H9 (cell line): Measurements from ENCODE around the gene DCAF6. TPM values are rescaled to one million over a fixed set of nuclear protein-coding genes. Genes with fewer than 3 reads are reported as not detected.

Experiments
- DNase-seq: peaks from one replicate; pipeline ENCODE4 v3.0.0-alpha.2; 2017
- H2AFZ ChIP-seq: one replicate; pipeline ENCODE4 v1.6.1; 2013; ENCODE audit warnings: mild to moderate bottlenecking, low read length, control low read depth, moderate library complexity
- H2AK5ac ChIP-seq: 2 replicates; pipeline ENCODE4 v1.6.1; 2013; ENCODE audit warnings: low read length, control low read depth, mixed read lengths; ENCODE audit not compliant: insufficient read length
- H2BK120ac ChIP-seq: one replicate; pipeline ENCODE4 v1.6.1; 2013; ENCODE audit warnings: low read depth, mild to moderate bottlenecking, low read length, control low read depth, inconsistent platforms; ENCODE audit not compliant: poor library complexity, severe bottlenecking
- H2BK12ac ChIP-seq: 2 replicates; pipeline ENCODE4 v1.6.1; 2013; ENCODE audit warnings: low read length, control low read depth, mixed read lengths, low read depth; ENCODE audit not compliant: insufficient read length
- H2BK15ac ChIP-seq: 2 replicates; pipeline ENCODE4 v1.6.1; 2013; ENCODE audit warnings: low read depth, low read length, control low read depth
- H2BK20ac ChIP-seq: one replicate; pipeline ENCODE4 v1.6.1; 2013; ENCODE audit warnings: low read depth, mild to moderate bottlenecking, low read length, control low read depth, inconsistent platforms; ENCODE audit not compliant: poor library complexity, severe bottlenecking
- H2BK5ac ChIP-seq: 2 replicates; pipeline ENCODE4 v1.6.1; 2013; ENCODE audit warnings: low read length, control low read depth, mixed read lengths; ENCODE audit not compliant: insufficient read length
- H3K14ac ChIP-seq: 2 replicates; pipeline ENCODE4 v1.6.1; 2013; ENCODE audit warnings: low read length, control low read depth; ENCODE audit not compliant: insufficient read depth
- H3K18ac ChIP-seq: 2 replicates; pipeline ENCODE4 v1.6.1; 2013; ENCODE audit warnings: low read depth, mild to moderate bottlenecking, mixed read lengths, low read length, control low read depth; ENCODE audit not compliant: insufficient read length
- H3K23ac ChIP-seq: 2 replicates; pipeline ENCODE4 v1.6.1; 2013; ENCODE audit warnings: low read length, control low read depth, mixed read lengths, low read depth; ENCODE audit not compliant: insufficient read length
- H3K23me2 ChIP-seq: 2 replicates; pipeline ENCODE4 v1.6.1; 2013; ENCODE audit warnings: low read depth, mild to moderate bottlenecking, mixed read lengths, low read length, control low read depth; ENCODE audit not compliant: insufficient read length, poor library complexity, severe bottlenecking
- H3K27ac ChIP-seq: 2 replicates; pipeline ENCODE4 v1.5.1; 2013; ENCODE audit warnings: low read length, control low read depth, mixed read lengths, low read depth; ENCODE audit not compliant: insufficient read length
- H3K27me3 ChIP-seq: 2 replicates; pipeline ENCODE4 v1.6.1; 2013; ENCODE audit warnings: low read length, control low read depth, inconsistent platforms; ENCODE audit not compliant: insufficient read depth
- H3K4ac ChIP-seq: 2 replicates; pipeline ENCODE4 v1.6.1; 2013; ENCODE audit warnings: low read depth, mild to moderate bottlenecking, control low read depth, inconsistent platforms, low read length, moderate library complexity
- H3K4me1 ChIP-seq: 2 replicates; pipeline ENCODE4 v1.6.1; 2013; ENCODE audit warnings: low read length, control low read depth, inconsistent platforms; ENCODE audit not compliant: insufficient read depth
- H3K4me2 ChIP-seq: 2 replicates; pipeline ENCODE4 v1.6.1; 2013; ENCODE audit warnings: low read length, control low read depth, mixed read lengths; ENCODE audit not compliant: insufficient read length, insufficient read depth
- H3K56ac ChIP-seq: 2 replicates; pipeline ENCODE4 v1.6.1; 2013; ENCODE audit warnings: low read depth, mild to moderate bottlenecking, mixed read lengths, low read length, control low read depth; ENCODE audit not compliant: insufficient read length
- H3K79me1 ChIP-seq: 2 replicates; pipeline ENCODE4 v1.6.1; 2013; ENCODE audit warnings: low read depth, mild to moderate bottlenecking, moderate library complexity, low read length, control low read depth, inconsistent platforms; ENCODE audit not compliant: insufficient read depth, poor library complexity, severe bottlenecking
- H3K79me2 ChIP-seq: 2 replicates; pipeline ENCODE4 v1.6.1; 2013; ENCODE audit warnings: low read length, control low read depth, inconsistent platforms; ENCODE audit not compliant: insufficient read depth
- H3K9ac ChIP-seq: 2 replicates; pipeline ENCODE4 v1.6.1; 2013; ENCODE audit warnings: low read length, control low read depth, mixed read lengths; ENCODE audit not compliant: insufficient read length; ENCODE audit errors: extremely low read depth
- H3K9me3 ChIP-seq: one replicate; pipeline ENCODE4 v1.6.1; 2013; ENCODE audit warnings: low read depth, low read length, inconsistent platforms; ENCODE audit not compliant: control insufficient read depth
- H3T11ph ChIP-seq: one replicate; pipeline ENCODE4 v1.6.1; 2013; ENCODE audit warnings: mild to moderate bottlenecking, low read length, control low read depth, inconsistent platforms
- H4K20me1 ChIP-seq: one replicate; pipeline ENCODE4 v1.6.1; 2013; ENCODE audit not compliant: control insufficient read depth, insufficient read length, insufficient read depth
- H4K5ac ChIP-seq: 2 replicates; pipeline ENCODE4 v1.6.1; 2013; ENCODE audit warnings: low read depth, mild to moderate bottlenecking, mixed read lengths, low read length, control low read depth; ENCODE audit not compliant: insufficient read length
- H4K8ac ChIP-seq: replicated peaks from 2 replicates; pipeline ENCODE4 v1.6.1; 2013; ENCODE audit warnings: low read length, control low read depth, mixed read lengths, low read depth; ENCODE audit not compliant: insufficient read length
- H4K91ac ChIP-seq: 2 replicates; pipeline ENCODE4 v1.6.1; 2013; ENCODE audit warnings: low read depth, mild to moderate bottlenecking, moderate library complexity, mixed read lengths, low read length, control low read depth; ENCODE audit not compliant: insufficient read length
- H3K27ac Mint-ChIP-seq, 3 experiments: 2 replicates in 2 of 3; 3 replicates in 1 of 3; pipeline ENCODE4 v1.8.0; 2020 to 2021; ENCODE audit warnings: mixed read lengths in 3 of 3, mild to moderate bottlenecking in 1 of 3, moderate library complexity in 1 of 3
- H3K27me3 Mint-ChIP-seq: 2 replicates; pipeline ENCODE4 v1.8.0; 2021; ENCODE audit warnings: low read depth, mild to moderate bottlenecking, moderate library complexity, mixed read lengths
- H3K36me3 Mint-ChIP-seq, 3 experiments: 2 replicates in 2 of 3; 3 replicates in 1 of 3; pipeline ENCODE4 v1.8.0; 2020 to 2021; ENCODE audit warnings: low read depth in 3 of 3, mixed read lengths in 3 of 3; ENCODE audit not compliant: insufficient read depth in 1 of 3
- H3K4me1 Mint-ChIP-seq, 2 experiments: 2 replicates each; pipeline ENCODE4 v1.8.0; 2020; ENCODE audit warnings: mixed read lengths in 2 of 2
- H3K4me3 Mint-ChIP-seq, 2 experiments: 2 replicates in 1 of 2; 3 replicates in 1 of 2; pipeline ENCODE4 v1.8.0; 2020 to 2021; ENCODE audit warnings: mild to moderate bottlenecking in 2 of 2, mixed read lengths in 2 of 2, moderate library complexity in 1 of 2
- H3K9me3 Mint-ChIP-seq, 2 experiments: 2 replicates in 1 of 2; 3 replicates in 1 of 2; pipeline ENCODE4 v1.8.0; 2020; ENCODE audit warnings: mild to moderate bottlenecking in 2 of 2, mixed read lengths in 2 of 2, moderate library complexity in 1 of 2
- WGBS: extraction: QIAGEN DNeasy Blood & Tissue Kit; methylation state at CpG from one replicate; pipeline ENCODE4 v1.1.7; 2013; ENCODE audit warnings: missing lambda C conversion rate, low lambda C conversion rate, mixed read lengths; ENCODE audit not compliant: insufficient read length; ENCODE audit errors: extremely low coverage; 5-methylcytosine and 5-hydroxymethylcytosine counted together
- total RNA-seq: library from RNA; stranded (reverse); gene quantifications from 2 replicates; pipeline ENCODE4 v1.2.1, GENCODE V29; 2021
- TF ChIP-seq, protein P1 (sequence below): fragments of 200-600 bp; sonication (generic); conservative IDR thresholded peaks from 3 replicates; pipeline ENCODE4 v1.8.0; 2021; ENCODE audit warnings: antibody characterized with exemption, mild to moderate bottlenecking

The DCAF6 gene
- total RNA-seq, 1 experiment from 2014 or later, result 16.0 TPM

DNA sequence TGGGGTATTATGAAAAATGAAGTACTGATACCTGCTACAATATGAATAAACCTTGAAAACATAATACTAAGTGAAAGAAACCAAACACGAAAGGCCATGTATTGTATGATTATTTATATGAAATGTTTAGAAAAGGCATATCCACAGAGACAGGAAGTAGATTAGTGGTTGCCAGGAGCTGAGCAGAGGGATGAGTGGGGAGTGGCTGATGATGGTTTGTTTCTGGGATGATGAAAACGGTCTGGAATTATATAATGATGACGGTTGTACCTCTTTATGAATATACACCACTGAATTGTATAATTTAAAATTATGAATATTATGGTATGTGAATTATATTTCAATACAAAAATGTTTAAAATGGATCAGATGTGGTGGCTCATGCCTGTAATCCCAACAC, 64.2 kb downstream of the DCAF6 start:
- Histone ChIP-seq H3K18ac (no peak overlapping the region), H3K9me3 (no peaks in the 10 kb centered on the region), H3K79me2 (no peaks in the 10 kb centered on the region)

More for the DNA sequence above, 64.2 kb downstream of the DCAF6 start:
- Histone ChIP-seq H2BK15ac (no peak overlapping the region), H2BK120ac (no peak overlapping the region), H3K23me2 (no peaks in the 10 kb centered on the region), H4K8ac (no peak overlapping the region), H3K56ac (no peak overlapping the region), H3K4me2 (no peak overlapping the region), H4K91ac (no peak overlapping the region), H3T11ph (no peak overlapping the region), H2BK5ac (no peak overlapping the region), H3K4me1 (peaks cover 2% of the 10 kb centered on the region; the same call in 1 of the 2 replicates), H3K14ac (no peak overlapping the region), H3K27ac (no peak overlapping the region), H3K23ac (no peak overlapping the region), H4K20me1 (no peaks in the 10 kb centered on the region), H2AK5ac (no peak overlapping the region), H3K9ac (no peak overlapping the region), H3K4ac (no peak overlapping the region), H3K27me3 (no peaks in the 10 kb centered on the region), H2AFZ (no peak overlapping the region), H2BK12ac (no peak overlapping the region), H4K5ac (no peak overlapping the region), H3K79me1 (no peaks in the 10 kb centered on the region), H2BK20ac (no peak overlapping the region)
- no peak for DNase-seq
- no CpG with 5 or more reads among the region's 3 CpGs for WGBS
- peaks cover 0 to 11% (median 8%) of the 10 kb centered on the region in 3 experiments; a peak in 4 of 7 replicates for H3K36me3 Mint-ChIP-seq
- TF ChIP-seq, protein P1, sequence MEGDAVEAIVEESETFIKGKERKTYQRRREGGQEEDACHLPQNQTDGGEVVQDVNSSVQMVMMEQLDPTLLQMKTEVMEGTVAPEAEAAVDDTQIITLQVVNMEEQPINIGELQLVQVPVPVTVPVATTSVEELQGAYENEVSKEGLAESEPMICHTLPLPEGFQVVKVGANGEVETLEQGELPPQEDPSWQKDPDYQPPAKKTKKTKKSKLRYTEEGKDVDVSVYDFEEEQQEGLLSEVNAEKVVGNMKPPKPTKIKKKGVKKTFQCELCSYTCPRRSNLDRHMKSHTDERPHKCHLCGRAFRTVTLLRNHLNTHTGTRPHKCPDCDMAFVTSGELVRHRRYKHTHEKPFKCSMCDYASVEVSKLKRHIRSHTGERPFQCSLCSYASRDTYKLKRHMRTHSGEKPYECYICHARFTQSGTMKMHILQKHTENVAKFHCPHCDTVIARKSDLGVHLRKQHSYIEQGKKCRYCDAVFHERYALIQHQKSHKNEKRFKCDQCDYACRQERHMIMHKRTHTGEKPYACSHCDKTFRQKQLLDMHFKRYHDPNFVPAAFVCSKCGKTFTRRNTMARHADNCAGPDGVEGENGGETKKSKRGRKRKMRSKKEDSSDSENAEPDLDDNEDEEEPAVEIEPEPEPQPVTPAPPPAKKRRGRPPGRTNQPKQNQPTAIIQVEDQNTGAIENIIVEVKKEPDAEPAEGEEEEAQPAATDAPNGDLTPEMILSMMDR, result no peak
- H3K4me1 Mint-ChIP-seq, result peaks cover 6 to 11% of the 10 kb centered on the region in 2 experiments
- H3K9me3 Mint-ChIP-seq, result no peaks in the 10 kb centered on the region
- H3K27ac Mint-ChIP-seq, result no peak overlapping the region; a peak in 1 of 7 replicates
- H3K27me3 Mint-ChIP-seq, result no peaks in the 10 kb centered on the region
- no peak overlapping the region for H3K4me3 Mint-ChIP-seq
